Thyroid gland (tissue), 4 donors: Measurements from ENCODE around the gene PDE6D.

Experiments
- CTCF ChIP-seq, 6 experiments: fragments of 200-600 bp in 3 of 6; fragments of 450-650 bp in 3 of 6; sonication (generic) in 3 of 6; IDR thresholded peaks; one replicate each; pipeline ENCODE4 v1.5.1; 2016 to 2019; ENCODE audit warnings: antibody characterized with exemption in 6 of 6, mild to moderate bottlenecking in 2 of 6, inconsistent platforms in 1 of 6, moderate library complexity in 1 of 6
- POLR2A ChIP-seq, 2 donors: fragments of 450-650 bp; IDR thresholded peaks; one replicate each; pipeline ENCODE4 v1.6.1; 2017; ENCODE audit warnings: antibody characterized with exemption in 2 of 2, mild to moderate bottlenecking in 2 of 2, moderate library complexity in 1 of 2

- TF ChIP-seq POLR2A (IDR thresholded peaks at IDR 0.05), result no peak
- TF ChIP-seq CTCF (IDR thresholded peaks at IDR 0.05), result no peak
These were observed 98.3 kb downstream of the PDE6D start for GRCh38 chr2:231682603-231683291.
